HEK293 (cell line): ENCODE results near the gene PRPF4.
A peak's percentile ranks its signal among the peaks of the same experiment; 100 is the strongest.

Experiments used
- CTCF ChIA-PET: fragments of 350-600 bp; formaldehyde crosslinking; extraction: SDS; loops from one replicate; lab custom pipeline; 2021; ENCODE audit warnings: antibody characterized with exemption; lab: Yijun Ruan, JAX
- POLR2A ChIA-PET: fragments of 300-600 bp; formaldehyde crosslinking; extraction: SDS; loops from one replicate; lab custom pipeline; 2020; ENCODE audit warnings: antibody characterized with exemption, inconsistent platforms; lab: Yijun Ruan, JAX
- H3K27ac ChIP-seq: fragments of 200-500 bp; sonication (Bioruptor generic); 2 replicates; pipeline ENCODE4 v1.5.1; 2014; ENCODE audit warnings: low read depth, low read length, control low read depth, inconsistent platforms; ENCODE audit errors: extremely low read depth
- H3K36me3 ChIP-seq, 2 experiments: fragments of 200-500 bp in 1 of 2; sonication (Bioruptor generic) in 1 of 2; 1 replicate in 1 of 2; 2 replicates in 1 of 2; pipeline ENCODE4 v1.5.1; 2014 to 2017; ENCODE audit warnings: inconsistent platforms in 2 of 2, low read length in 2 of 2; ENCODE audit not compliant: control insufficient read depth in 2 of 2, insufficient read depth in 1 of 2
- H3K4me1 ChIP-seq: fragments of 200-500 bp; sonication (Bioruptor generic); 2 replicates; pipeline ENCODE4 v1.5.1; 2014; ENCODE audit warnings: mild to moderate bottlenecking, low read length, inconsistent platforms; ENCODE audit not compliant: control insufficient read depth, insufficient read depth
- H3K4me3 ChIP-seq: 2 replicates; pipeline ENCODE4 v1.5.1; 2011; ENCODE audit warnings: low read depth, mild to moderate bottlenecking, control low read depth, low read length, moderate library complexity
- H3K9me3 ChIP-seq: fragments of 200-500 bp; sonication (Bioruptor generic); 2 replicates; pipeline ENCODE4 v1.5.1; 2014; ENCODE audit warnings: low read depth, low read length, inconsistent platforms; ENCODE audit not compliant: control insufficient read depth, insufficient read depth
- FEZF1 ChIP-seq: fragments of 450-650 bp; formaldehyde crosslinking; IDR thresholded peaks from 2 replicates; pipeline ENCODE4 v1.5.1; 2016; ENCODE audit warnings: missing biosample characterization, missing genetic modification characterization
- INSM2 ChIP-seq: fragments of 450-650 bp; formaldehyde crosslinking; IDR thresholded peaks from 2 replicates; pipeline ENCODE4 v1.5.1; 2016; ENCODE audit warnings: missing biosample characterization, missing genetic modification characterization
- KLF1 ChIP-seq: fragments of 450-650 bp; formaldehyde crosslinking; IDR thresholded peaks from 2 replicates; pipeline ENCODE4 v1.5.1; 2016; ENCODE audit warnings: missing biosample characterization, missing genetic modification characterization
- SCRT2 ChIP-seq: fragments of 450-650 bp; formaldehyde crosslinking; IDR thresholded peaks from 2 replicates; pipeline ENCODE4 v1.5.1; 2016; ENCODE audit warnings: missing biosample characterization, missing genetic modification characterization
- ZBTB1 ChIP-seq: fragments of 450-650 bp; formaldehyde crosslinking; IDR thresholded peaks from 2 replicates; pipeline ENCODE4 v1.5.1; 2016; ENCODE audit warnings: missing biosample characterization, missing genetic modification characterization
- ZBTB44 ChIP-seq: fragments of 450-650 bp; IDR thresholded peaks from 2 replicates; pipeline ENCODE4 v1.5.1; 2018; ENCODE audit warnings: missing biosample characterization, mild to moderate bottlenecking, missing genetic modification characterization
- ZBTB7A ChIP-seq: fragments of 450-650 bp; formaldehyde crosslinking; IDR thresholded peaks from 2 replicates; pipeline ENCODE4 v1.5.1; 2016; ENCODE audit warnings: low read depth, missing biosample characterization, missing genetic modification characterization
- ZNF138 ChIP-seq: fragments of 450-650 bp; formaldehyde crosslinking; IDR thresholded peaks from 2 replicates; pipeline ENCODE4 v1.5.1; 2016; ENCODE audit warnings: missing biosample characterization, missing genetic modification characterization, borderline replicate concordance
- ZNF157 ChIP-seq: fragments of 450-650 bp; formaldehyde crosslinking; IDR thresholded peaks from 2 replicates; pipeline ENCODE4 v1.5.1; 2016; ENCODE audit warnings: missing biosample characterization, missing genetic modification characterization
- ZNF221 ChIP-seq: fragments of 450-650 bp; formaldehyde crosslinking; IDR thresholded peaks from 2 replicates; pipeline ENCODE4 v1.5.1; 2017; ENCODE audit warnings: missing biosample characterization, missing genetic modification characterization, borderline replicate concordance
- ZNF366 ChIP-seq: fragments of 450-650 bp; formaldehyde crosslinking; conservative IDR thresholded peaks from 2 replicates; pipeline ENCODE4 v1.5.1; 2016; ENCODE audit warnings: missing biosample characterization, missing genetic modification characterization
- ZNF394 ChIP-seq: fragments of 450-650 bp; formaldehyde crosslinking; IDR thresholded peaks from 2 replicates; pipeline ENCODE4 v1.5.1; 2016; ENCODE audit warnings: missing biosample characterization, missing genetic modification characterization, mild to moderate bottlenecking, moderate library complexity, borderline replicate concordance
- ZNF416 ChIP-seq: fragments of 450-650 bp; formaldehyde crosslinking; IDR thresholded peaks from 2 replicates; pipeline ENCODE4 v1.5.1; 2016; ENCODE audit warnings: missing biosample characterization, missing genetic modification characterization
- ZNF426 ChIP-seq: fragments of 450-650 bp; formaldehyde crosslinking; IDR thresholded peaks from 2 replicates; pipeline ENCODE4 v1.5.1; 2017; ENCODE audit warnings: missing biosample characterization, missing genetic modification characterization, mild to moderate bottlenecking, inconsistent platforms, moderate library complexity
- ZNF571 ChIP-seq: fragments of 450-650 bp; formaldehyde crosslinking; IDR thresholded peaks from 2 replicates; pipeline ENCODE4 v1.5.0; 2017; ENCODE audit warnings: missing biosample characterization, missing genetic modification characterization
- ZNF580 ChIP-seq: fragments of 450-650 bp; formaldehyde crosslinking; IDR thresholded peaks from 2 replicates; pipeline ENCODE4 v1.5.1; 2016; ENCODE audit warnings: missing biosample characterization, missing genetic modification characterization
- ZNF645 ChIP-seq: fragments of 450-650 bp; formaldehyde crosslinking; IDR thresholded peaks from 2 replicates; pipeline ENCODE4; 2016; ENCODE audit warnings: missing biosample characterization, missing genetic modification characterization
- ZNF660 ChIP-seq: fragments of 450-650 bp; IDR thresholded peaks from 2 replicates; pipeline ENCODE4 v1.5.1; 2018; ENCODE audit warnings: missing biosample characterization, mild to moderate bottlenecking, missing genetic modification characterization
- ZNF692 ChIP-seq: fragments of 450-650 bp; formaldehyde crosslinking; IDR thresholded peaks from 2 replicates; pipeline ENCODE4 v1.5.1; 2016; ENCODE audit warnings: missing biosample characterization, missing genetic modification characterization
- ZNF76 ChIP-seq: fragments of 450-650 bp; formaldehyde crosslinking; IDR thresholded peaks from 2 replicates; pipeline ENCODE4; 2016; ENCODE audit warnings: low read depth, missing biosample characterization, missing genetic modification characterization, borderline replicate concordance
- ZNF777 ChIP-seq: fragments of 450-650 bp; formaldehyde crosslinking; IDR thresholded peaks from 2 replicates; pipeline ENCODE4 v1.5.1; 2017; ENCODE audit warnings: missing biosample characterization, missing genetic modification characterization, borderline replicate concordance
- ZNF843 ChIP-seq: fragments of 450-650 bp; formaldehyde crosslinking; IDR thresholded peaks from 2 replicates; pipeline ENCODE4 v1.5.1; 2016; ENCODE audit warnings: missing biosample characterization, missing genetic modification characterization
- ZSCAN16 ChIP-seq: fragments of 450-650 bp; formaldehyde crosslinking; IDR thresholded peaks from 2 replicates; pipeline ENCODE4 v1.5.1; 2016; ENCODE audit warnings: missing biosample characterization, missing genetic modification characterization
- ZSCAN4 ChIP-seq: fragments of 450-650 bp; formaldehyde crosslinking; IDR thresholded peaks from 2 replicates; pipeline ENCODE4 v1.5.1; 2017; ENCODE audit warnings: missing biosample characterization, missing genetic modification characterization

Gene PRPF4

GRCh38 chr9:113322671-113323070, 47.2 kb downstream of the PRPF4 start (continued):
- no peak for TF ChIP-seq ZNF571 (tag by site-specific recombination)
- TF ChIP-seq ZNF580 (tag by site-specific recombination) = no peak
- no peak for TF ChIP-seq ZNF645 (tag by site-specific recombination)
- no peak for TF ChIP-seq SCRT2 (tag by site-specific recombination)
- TF ChIP-seq ZNF76 = no peak
- TF ChIP-seq ZSCAN16 (tag by site-specific recombination) = no peak
- TF ChIP-seq, all 188 proteins: peak for 0

GRCh38 chr9:113326230-113326629, 50.8 kb downstream of the PRPF4 start:
- Histone ChIP-seq H3K4me1 (no peaks in the 10 kb centered on the region), H3K36me3 (no peaks in the 10 kb centered on the region), H3K27ac (no peak overlapping the region), H3K4me3 (no peak overlapping the region), H3K9me3 (no peaks in the 10 kb centered on the region)
- TF ChIP-seq INSM2 (no peak), KLF1 (tag by site-specific recombination) (no peak), ZBTB7A (tag by site-specific recombination) (no peak), ZNF366 (peak; percentile 51; the same call in 1 of the 2 replicates), ZNF777 (tag by site-specific recombination) (no peak)
- ChIA-PET POLR2A (no interaction called here), CTCF (interaction anchor here (0.6 to 1.3 kb wide), 2 partner anchors 8 to 214 kb away, joined by 4 to 6 read pairs; no protein-coding TSS in a partner anchor)

- Histone ChIP-seq H3K4me1 (no peaks in the 10 kb centered on the region), H3K27ac (no peak overlapping the region), H3K9me3 (no peaks in the 10 kb centered on the region), H3K4me3 (no peak overlapping the region), H3K36me3 (no peaks in the 10 kb centered on the region)
- ChIA-PET CTCF (interaction anchor here (0.6 to 1.2 kb wide), 2 partner anchors 60 to 73 kb away, joined by 3 to 4 read pairs; partner anchors contain the start of gene ALAD), POLR2A (interaction anchor here (1.4 kb wide), 1 partner anchor 53 kb away, joined by 3 read pairs; the partner anchor contains the start of genes CDC26 and PRPF4)
- TF ChIP-seq ZBTB1 (tag by site-specific recombination) (no peak), ZNF660 (tag by site-specific recombination) (no peak), ZNF426 (no peak), ZSCAN4 (tag by site-specific recombination) (no peak), ZNF843 (tag by site-specific recombination) (no peak), ZNF138 (no peak), ZNF416 (tag by site-specific recombination) (no peak), ZNF692 (no peak), ZNF221 (tag by site-specific recombination) (no peak), ZBTB44 (no peak), ZNF645 (tag by site-specific recombination) (no peak), ZNF157 (tag by site-specific recombination) (no peak), ZNF394 (no peak), FEZF1 (tag by site-specific recombination) (no peak)
Measured at GRCh38 chr9:113328045-113328782, 52.8 kb downstream of the PRPF4 start.
